Activated CD4-positive, alpha-beta T cell treated with anti-CD3 and anti-CD28 coated beads for 36 hours (primary cell): Measurements from ENCODE around the gene OSMR. TPM values are rescaled to one million over a fixed set of nuclear protein-coding genes. Genes with fewer than 3 reads are reported as not detected.

ENCODE experiments used
- ATAC-seq: fragments of 200-7000 bp; cut with Tn5 transposase; one replicate; pipeline ENCODE4 v1.10.0; 2021; ENCODE audit warnings: mild to moderate bottlenecking, moderate library complexity
- CTCF ChIA-PET: fragments of 350-600 bp; sonication (Branson Sonifier 250); formaldehyde crosslinking; loops from one replicate; lab custom pipeline; 2021; ENCODE audit warnings: antibody characterized with exemption; lab: Charles Lee
- POLR2A ChIA-PET: fragments of 350-600 bp; sonication (Branson Sonifier 250); formaldehyde crosslinking; loops from one replicate; lab custom pipeline; 2021; ENCODE audit warnings: antibody characterized with exemption, inconsistent platforms; lab: Charles Lee
- DNase-seq: peaks from one replicate; pipeline ENCODE4 v3.0.0-alpha.2; 2020
- H3K27ac Mint-ChIP-seq: one replicate; pipeline ENCODE4 v1.8.0; 2021; ENCODE audit warnings: mixed read lengths
- H3K27me3 Mint-ChIP-seq: one replicate; pipeline ENCODE4 v1.8.0; 2021; ENCODE audit warnings: mixed read lengths
- H3K36me3 Mint-ChIP-seq: one replicate; pipeline ENCODE4 v1.8.0; 2021; ENCODE audit warnings: low read depth, mixed read lengths
- H3K4me1 Mint-ChIP-seq: one replicate; pipeline ENCODE4 v1.8.0; 2021; ENCODE audit warnings: mixed read lengths
- H3K4me3 Mint-ChIP-seq: one replicate; pipeline ENCODE4 v1.8.0; 2021; ENCODE audit warnings: mild to moderate bottlenecking, moderate library complexity, mixed read lengths
- H3K9me3 Mint-ChIP-seq: one replicate; pipeline ENCODE4 v1.8.0; 2021; ENCODE audit warnings: low read depth, mixed read lengths
- intact Hi-C, 2 experiments: fragments of 100-400 bp; cut with DNase I in 1 of 2; cut with micrococcal nuclease in 1 of 2; formaldehyde crosslinking; loops; one replicate each; pipeline versions ENCODE4 v1.14.2 to v1.15.1; 2022 to 2024; cut with DNase I, micrococcal nuclease
- total RNA-seq, 2 experiments: library from RNA; stranded (reverse); gene quantifications; one replicate each; pipeline ENCODE4 v1.2.3, GENCODE V29; 2021

Gene OSMR
- total RNA-seq, 2 experiments from 2014 or later: 0.25 to 0.26 TPM

DNA sequence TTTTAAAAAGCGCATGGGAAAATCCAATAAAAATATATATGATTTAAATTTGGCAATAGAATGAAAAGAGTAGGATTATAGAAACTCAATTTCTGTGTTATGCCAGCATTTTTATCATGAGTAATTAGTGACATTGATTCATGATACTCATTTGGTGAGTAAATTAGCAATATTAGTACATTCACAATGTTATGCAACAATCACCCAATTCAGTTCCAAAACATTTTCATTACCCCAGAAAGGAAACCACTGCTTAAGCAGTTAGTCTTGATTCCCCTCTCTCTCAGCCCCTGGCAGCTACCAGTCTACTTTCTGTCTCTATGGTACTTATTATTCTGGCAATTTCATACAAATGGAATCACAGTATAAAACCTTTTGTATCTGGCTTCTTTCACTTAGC is 27.0 kb downstream of the OSMR start:
- H3K4me3 Mint-ChIP-seq: no peak overlapping the region
- ChIA-PET CTCF (no interaction called here), POLR2A (no interaction called here)
- peaks cover 36% of the 10 kb centered on the region for H3K27me3 Mint-ChIP-seq
- no peak overlapping the region for H3K27ac Mint-ChIP-seq
- intact Hi-C loops: no loop called here
- ATAC-seq: no peak
- no peaks in the 10 kb centered on the region for H3K36me3 Mint-ChIP-seq
- no peaks in the 10 kb centered on the region for H3K9me3 Mint-ChIP-seq
- DNase-seq: no peak
- no peaks in the 10 kb centered on the region for H3K4me1 Mint-ChIP-seq

DNA sequence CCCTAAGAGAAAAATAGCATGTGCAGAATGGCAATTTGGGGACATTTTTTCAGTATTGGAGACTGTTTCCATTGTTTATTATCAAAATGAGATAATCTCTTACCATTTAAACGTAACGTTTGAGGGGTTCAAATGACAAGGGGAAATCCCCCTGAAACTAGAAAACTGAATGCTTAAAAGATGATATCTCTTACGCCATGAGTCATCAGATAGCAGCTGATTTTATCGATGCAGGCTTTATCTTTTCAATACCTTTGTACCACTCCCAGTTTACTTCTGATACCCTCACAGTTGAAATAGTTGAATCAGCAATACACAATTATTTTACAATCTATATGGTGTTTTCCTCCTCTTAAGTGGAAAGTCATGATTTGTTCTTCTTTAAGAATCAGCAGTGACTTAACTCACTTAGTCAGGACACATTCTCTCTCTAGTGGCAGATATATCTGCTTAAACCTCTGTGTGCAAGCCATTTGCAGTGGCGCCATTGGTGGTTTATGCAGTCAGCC is 29.2 kb downstream of the OSMR start:
- peaks cover 33% of the 10 kb centered on the region for H3K27me3 Mint-ChIP-seq
- no peak overlapping the region for H3K27ac Mint-ChIP-seq
- no peaks in the 10 kb centered on the region for H3K9me3 Mint-ChIP-seq
- intact Hi-C loops: no loop called here
- H3K36me3 Mint-ChIP-seq: no peaks in the 10 kb centered on the region
- no peaks in the 10 kb centered on the region for H3K4me1 Mint-ChIP-seq
- no peak overlapping the region for H3K4me3 Mint-ChIP-seq
- ChIA-PET POLR2A (no interaction called here), CTCF (interaction anchor here (0.6 kb wide), 1 partner anchor 139 kb away, joined by 3 read pairs; no protein-coding TSS in a partner anchor)
- no peak for ATAC-seq
- no peak for DNase-seq

DNA sequence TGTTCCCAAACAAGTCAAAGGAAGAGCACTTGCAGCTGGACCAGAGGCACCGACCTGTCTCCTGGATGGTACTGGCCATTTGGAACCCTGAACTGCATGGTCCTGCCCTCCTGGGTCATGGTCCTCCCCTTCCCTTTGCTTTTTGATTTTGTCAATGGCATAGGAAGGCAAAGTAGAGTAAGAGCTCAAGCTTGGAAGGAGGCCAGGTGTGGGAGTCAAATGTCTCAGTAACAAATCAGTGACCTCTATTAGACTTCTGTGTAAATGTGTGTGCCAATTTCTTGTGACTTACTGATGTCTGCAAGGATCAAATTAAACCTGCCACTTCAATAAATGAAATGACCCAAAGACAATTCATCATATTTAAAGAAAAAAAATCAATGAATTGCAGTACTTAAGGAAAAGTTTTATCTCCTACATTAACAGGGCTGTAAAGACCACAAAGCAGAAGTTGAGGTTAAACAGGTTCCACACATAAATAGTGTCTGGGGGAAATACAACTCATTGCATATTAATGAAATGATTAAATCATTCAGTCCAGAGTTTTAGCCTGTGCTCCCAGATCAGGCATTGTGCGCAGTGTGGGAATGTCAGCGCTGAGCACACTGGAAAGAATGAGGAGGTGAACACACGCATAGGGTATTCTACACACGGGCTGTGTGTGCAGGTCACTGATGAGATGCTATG is 32.7 kb downstream of the OSMR start:
- H3K27me3 Mint-ChIP-seq: peaks cover 25% of the 10 kb centered on the region

DNA sequence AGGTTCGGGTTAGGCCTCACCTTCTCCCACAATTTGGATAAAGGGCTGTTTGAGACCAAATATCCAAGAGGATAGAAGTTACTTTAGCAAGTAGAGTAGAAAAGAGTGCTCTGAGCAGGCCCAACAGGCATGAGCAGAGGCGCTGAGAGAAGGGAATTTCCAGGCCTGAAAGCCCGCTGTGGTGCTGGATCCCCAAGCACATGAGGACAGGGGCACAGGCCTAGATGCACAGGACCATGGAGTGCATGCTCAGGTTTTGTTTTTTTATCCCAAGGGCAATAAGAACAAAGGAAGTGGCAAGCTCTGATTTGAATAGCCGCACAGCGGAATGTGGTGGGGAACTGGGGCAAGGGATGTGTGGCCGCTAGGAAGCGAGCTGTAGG is 33.3 kb downstream of the OSMR start:
- Mint-ChIP-seq H3K9me3 (no peaks in the 10 kb centered on the region), H3K27me3 (peaks cover 22% of the 10 kb centered on the region), H3K36me3 (no peaks in the 10 kb centered on the region), H3K4me3 (no peak overlapping the region), H3K4me1 (no peaks in the 10 kb centered on the region), H3K27ac (no peak overlapping the region)
- CTCF ChIA-PET: no interaction called here
- intact Hi-C loops: no loop called here
- DNase-seq (no peak), ATAC-seq (no peak)
- POLR2A ChIA-PET: no interaction called here

More for the DNA sequence above, 32.7 kb downstream of the OSMR start:
- CTCF ChIA-PET: no interaction called here
- ATAC-seq: no peak
- no peak overlapping the region for H3K4me3 Mint-ChIP-seq
- H3K4me1 Mint-ChIP-seq: no peaks in the 10 kb centered on the region
- DNase-seq: no peak
- no peak overlapping the region for H3K27ac Mint-ChIP-seq
- H3K36me3 Mint-ChIP-seq: no peaks in the 10 kb centered on the region
- intact Hi-C loops: no loop called here
- no peaks in the 10 kb centered on the region for H3K9me3 Mint-ChIP-seq
- POLR2A ChIA-PET: no interaction called here

DNA sequence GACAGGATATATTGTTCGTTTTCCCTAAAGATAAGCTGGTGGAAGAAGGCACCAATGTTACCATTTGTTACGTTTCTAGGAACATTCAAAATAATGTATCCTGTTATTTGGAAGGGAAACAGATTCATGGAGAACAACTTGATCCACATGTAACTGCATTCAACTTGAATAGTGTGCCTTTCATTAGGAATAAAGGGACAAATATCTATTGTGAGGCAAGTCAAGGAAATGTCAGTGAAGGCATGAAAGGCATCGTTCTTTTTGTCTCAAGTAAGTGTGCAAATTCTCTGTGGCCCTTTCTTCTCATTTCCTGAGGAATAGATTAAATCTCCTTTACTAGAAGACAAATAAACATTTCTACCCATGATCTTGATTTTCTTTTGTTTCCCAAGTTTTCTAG is 38.0 kb downstream of the OSMR start:
- no peak for ATAC-seq
- no peaks in the 10 kb centered on the region for H3K36me3 Mint-ChIP-seq
- intact Hi-C loops: no loop called here
- no peaks in the 10 kb centered on the region for H3K4me1 Mint-ChIP-seq
- H3K27ac Mint-ChIP-seq: no peak overlapping the region
- no peak overlapping the region for H3K4me3 Mint-ChIP-seq
- CTCF ChIA-PET: interaction anchor here (0.7 to 1.0 kb wide), 2 partner anchors 9 to 442 kb away, joined by 3 to 4 read pairs; no protein-coding TSS in a partner anchor
- H3K27me3 Mint-ChIP-seq: peaks cover 11% of the 10 kb centered on the region
- POLR2A ChIA-PET: no interaction called here
- DNase-seq: no peak
- no peaks in the 10 kb centered on the region for H3K9me3 Mint-ChIP-seq

DNA sequence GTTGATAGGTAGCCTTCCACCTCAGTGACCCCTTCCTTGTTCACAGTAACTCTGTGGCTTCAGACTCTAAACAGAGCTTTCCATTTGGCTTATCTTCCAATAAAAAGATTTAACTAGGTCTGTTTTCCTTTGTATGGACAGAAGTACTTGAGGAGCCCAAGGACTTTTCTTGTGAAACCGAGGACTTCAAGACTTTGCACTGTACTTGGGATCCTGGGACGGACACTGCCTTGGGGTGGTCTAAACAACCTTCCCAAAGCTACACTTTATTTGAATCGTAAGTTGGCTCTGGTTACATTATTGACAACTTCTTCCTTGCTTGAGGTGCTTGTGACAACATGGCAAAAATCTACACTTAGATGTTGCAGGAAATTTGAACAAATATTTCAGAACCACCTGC is 39.4 kb downstream of the OSMR start:
- DNase-seq: no peak
- POLR2A ChIA-PET: no interaction called here
- Mint-ChIP-seq H3K4me3 (no peak overlapping the region), H3K9me3 (no peaks in the 10 kb centered on the region), H3K36me3 (no peaks in the 10 kb centered on the region), H3K27ac (no peak overlapping the region), H3K27me3 (peaks cover 13% of the 10 kb centered on the region), H3K4me1 (no peaks in the 10 kb centered on the region)
- no peak for ATAC-seq
- CTCF ChIA-PET: no interaction called here
- intact Hi-C loops: no loop called here

DNA sequence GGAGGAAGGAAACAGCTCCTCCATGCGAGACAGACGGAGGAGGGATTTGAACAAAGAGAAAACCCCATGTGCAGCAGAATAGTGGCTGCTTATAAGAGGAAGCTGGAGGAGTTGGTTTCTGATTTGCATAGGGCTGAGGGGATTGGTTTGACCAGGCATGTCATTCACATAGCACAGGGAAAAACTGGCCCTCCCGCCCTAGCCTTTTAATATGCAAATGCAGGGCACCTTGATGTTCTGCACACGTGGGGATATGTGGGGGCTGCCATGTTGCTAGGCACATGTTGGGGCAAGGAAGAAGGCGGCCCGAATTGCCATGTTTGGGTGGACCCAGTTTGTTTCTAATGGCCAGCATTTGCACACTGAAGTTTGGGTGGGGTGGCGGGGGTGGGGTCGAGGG is 42.2 kb downstream of the OSMR start:
- no peak overlapping the region for H3K27ac Mint-ChIP-seq
- no peak overlapping the region for H3K4me3 Mint-ChIP-seq
- no peak for ATAC-seq
- peaks cover 22% of the 10 kb centered on the region for H3K27me3 Mint-ChIP-seq
- H3K9me3 Mint-ChIP-seq: no peaks in the 10 kb centered on the region
- no peaks in the 10 kb centered on the region for H3K36me3 Mint-ChIP-seq
- intact Hi-C loops: no loop called here
- ChIA-PET CTCF (no interaction called here), POLR2A (no interaction called here)
- H3K4me1 Mint-ChIP-seq: no peaks in the 10 kb centered on the region
- DNase-seq: no peak

DNA sequence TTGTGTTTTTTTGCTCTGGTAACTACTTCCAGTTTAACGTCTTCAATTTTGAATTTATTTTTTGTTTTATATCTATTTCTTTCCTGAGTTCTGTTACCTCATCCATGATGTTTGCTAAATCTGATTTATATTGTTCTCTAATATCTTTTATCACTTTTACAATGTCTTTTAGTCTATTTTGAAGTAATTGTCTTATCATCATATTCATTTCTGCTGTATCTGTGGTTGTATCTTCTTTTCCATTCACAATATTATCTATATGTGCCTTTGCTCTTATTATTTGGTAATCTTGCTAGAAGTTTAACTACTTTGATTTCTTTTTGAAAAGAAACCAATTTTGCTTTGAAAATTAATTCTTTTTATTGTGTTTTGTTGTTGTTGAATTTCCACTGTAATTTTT is 43.6 kb downstream of the OSMR start:
- Mint-ChIP-seq H3K27me3 (peaks cover 22% of the 10 kb centered on the region), H3K36me3 (no peaks in the 10 kb centered on the region), H3K4me1 (no peaks in the 10 kb centered on the region), H3K9me3 (peaks cover 5% of the 10 kb centered on the region), H3K4me3 (no peak overlapping the region), H3K27ac (no peak overlapping the region)
- CTCF ChIA-PET: no interaction called here
- intact Hi-C loops: no loop called here
- DNase-seq: no peak
- POLR2A ChIA-PET: no interaction called here
- ATAC-seq: no peak

DNA sequence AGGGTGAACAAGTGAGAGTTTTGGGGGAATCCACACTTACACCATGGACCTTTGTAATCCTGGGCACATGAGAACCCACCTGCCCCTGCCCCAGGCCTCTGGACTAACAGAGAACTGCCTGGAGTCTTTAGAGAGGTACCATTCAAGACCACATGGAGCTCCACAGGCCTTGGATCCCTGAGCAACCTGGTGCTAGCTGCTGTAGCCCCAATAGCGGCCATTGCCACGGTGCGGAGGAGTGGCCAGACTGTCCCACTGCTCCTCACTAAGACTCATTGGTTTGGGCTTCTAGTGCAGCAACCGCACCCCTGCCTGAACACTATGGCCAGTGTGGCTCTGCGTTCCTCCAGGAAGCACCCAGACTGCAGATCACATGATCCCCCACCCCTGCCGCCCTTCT is 45.8 kb downstream of the OSMR start:
- POLR2A ChIA-PET: no interaction called here
- Mint-ChIP-seq H3K9me3 (peaks cover 13% of the 10 kb centered on the region), H3K36me3 (no peaks in the 10 kb centered on the region), H3K4me1 (no peaks in the 10 kb centered on the region), H3K27me3 (peaks cover 14% of the 10 kb centered on the region), H3K4me3 (no peak overlapping the region), H3K27ac (no peak overlapping the region)
- DNase-seq (no peak), ATAC-seq (no peak)
- CTCF ChIA-PET: no interaction called here
- intact Hi-C loops: no loop called here

DNA sequence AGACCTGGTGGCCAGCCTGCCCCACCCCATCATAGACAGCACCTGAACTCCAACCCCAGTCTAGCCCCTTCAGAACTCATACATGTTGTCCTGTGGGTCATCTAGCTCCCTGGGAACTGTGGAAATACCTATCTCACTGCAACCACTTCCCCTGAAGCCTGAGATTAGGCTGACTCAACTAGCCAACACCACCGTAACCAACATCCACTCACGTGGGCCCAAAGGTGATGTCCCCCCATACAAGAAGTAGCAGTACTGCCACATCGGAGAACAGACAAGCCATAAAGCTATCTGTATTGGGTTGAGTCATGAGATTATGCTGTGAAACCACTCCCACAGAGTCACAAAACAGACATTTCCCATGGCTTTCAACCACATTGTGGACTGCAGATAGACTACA is 46.6 kb downstream of the OSMR start:
- CTCF ChIA-PET: interaction anchor here (1.1 kb wide), 1 partner anchor 9 kb away, joined by 4 read pairs; no protein-coding TSS in a partner anchor
- POLR2A ChIA-PET: no interaction called here
- Mint-ChIP-seq H3K36me3 (no peaks in the 10 kb centered on the region), H3K27ac (no peak overlapping the region), H3K4me1 (no peaks in the 10 kb centered on the region), H3K4me3 (no peak overlapping the region), H3K27me3 (peaks cover 17% of the 10 kb centered on the region), H3K9me3 (peaks cover 18% of the 10 kb centered on the region)
- ATAC-seq: no peak
- DNase-seq: no peak
- intact Hi-C loops: no loop called here

DNA sequence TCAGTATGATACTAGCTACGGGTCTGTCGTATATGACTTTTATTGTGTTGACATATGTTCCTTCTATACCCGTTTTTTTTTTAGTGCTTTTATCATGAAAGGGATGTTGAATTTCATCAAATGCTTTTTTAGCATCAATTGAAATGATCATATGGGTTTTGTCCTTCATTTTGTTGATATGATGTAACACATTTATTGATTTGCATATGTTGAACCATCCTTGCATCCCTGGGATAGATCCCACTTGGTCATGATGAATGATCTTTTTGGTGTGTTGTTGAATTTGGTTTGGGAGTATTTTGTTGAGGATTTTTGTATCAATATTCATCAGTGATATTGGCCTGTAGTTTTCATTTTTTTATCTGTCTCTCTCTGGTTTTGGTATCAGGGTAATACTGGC is 50.9 kb downstream of the OSMR start:
- H3K27me3 Mint-ChIP-seq: peaks cover 13% of the 10 kb centered on the region
- intact Hi-C loops: no loop called here
- ATAC-seq (no peak), DNase-seq (no peak)
- POLR2A ChIA-PET: no interaction called here
- no peak overlapping the region for H3K4me3 Mint-ChIP-seq
- peaks cover 18% of the 10 kb centered on the region for H3K9me3 Mint-ChIP-seq
- H3K36me3 Mint-ChIP-seq: no peaks in the 10 kb centered on the region
- no peak overlapping the region for H3K27ac Mint-ChIP-seq
- CTCF ChIA-PET: no interaction called here
- no peaks in the 10 kb centered on the region for H3K4me1 Mint-ChIP-seq

DNA sequence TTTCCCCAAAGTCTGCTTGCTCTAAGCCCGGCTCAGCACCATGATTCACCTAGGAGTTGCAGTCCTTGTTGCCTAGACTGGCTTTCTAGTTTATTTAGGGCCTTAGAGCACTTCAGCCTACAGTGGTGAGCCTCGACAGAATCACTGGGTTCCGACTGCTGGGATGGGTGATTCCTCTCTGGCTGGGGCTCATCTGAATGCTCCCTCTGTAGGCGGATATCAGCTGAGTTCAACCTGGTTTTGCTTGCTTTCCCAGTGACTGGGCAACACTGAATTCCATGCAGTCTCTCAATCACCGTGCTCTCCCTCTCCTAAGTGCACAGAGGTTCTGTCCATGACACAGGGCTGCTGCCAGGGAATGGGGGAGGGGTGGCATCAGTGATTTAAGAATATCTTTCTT is 54.1 kb downstream of the OSMR start:
- H3K4me1 Mint-ChIP-seq: no peaks in the 10 kb centered on the region
- ATAC-seq: no peak
- H3K4me3 Mint-ChIP-seq: no peak overlapping the region
- DNase-seq: no peak
- peaks cover 10% of the 10 kb centered on the region for H3K27me3 Mint-ChIP-seq
- H3K27ac Mint-ChIP-seq: no peak overlapping the region
- peaks cover 15% of the 10 kb centered on the region for H3K9me3 Mint-ChIP-seq
- ChIA-PET CTCF (no interaction called here), POLR2A (no interaction called here)
- intact Hi-C loops: no loop called here
- no peaks in the 10 kb centered on the region for H3K36me3 Mint-ChIP-seq
